HG03108 (cell line): ENCODE results near the gene EFCAB9.
"Not testable (repeated sequence)": the region's sequence is repeated elsewhere in the genome, so short reads cannot be mapped to it uniquely, and the experiment has no call there.

Experiments
- ATAC-seq: cut with Tn5 transposase; IDR thresholded peaks from one replicate; pipeline ENCODE4 v1.9.1; 2021; ENCODE audit warnings: moderate library complexity; ENCODE audit not compliant: unreplicated experiment

Gene EFCAB9

DNA sequence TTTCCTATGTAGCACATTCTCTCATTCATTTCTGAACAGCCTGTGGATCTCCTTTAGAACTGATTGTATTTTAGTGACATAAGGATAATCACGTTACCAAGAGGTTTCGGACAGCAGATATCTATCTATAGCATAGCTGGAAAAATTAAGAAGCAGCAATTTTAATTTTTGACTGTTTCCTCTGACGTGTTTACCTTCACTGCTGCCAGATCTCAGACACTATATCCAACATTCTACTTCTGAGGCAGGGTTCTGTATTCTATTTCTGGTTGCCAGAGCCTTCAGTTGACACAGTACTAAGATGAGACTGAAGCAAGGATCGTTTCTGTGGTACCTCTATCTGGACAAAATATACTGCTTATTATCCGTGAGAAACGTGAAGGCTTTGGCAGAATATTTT lies at the start of gene EFCAB9:
EFCAB9 (plus strand) TSS at position 301 of the 400 bp plus-strand sequence; CDS start at position 302, 1 bp downstream.
- no peak for ATAC-seq

DNA sequence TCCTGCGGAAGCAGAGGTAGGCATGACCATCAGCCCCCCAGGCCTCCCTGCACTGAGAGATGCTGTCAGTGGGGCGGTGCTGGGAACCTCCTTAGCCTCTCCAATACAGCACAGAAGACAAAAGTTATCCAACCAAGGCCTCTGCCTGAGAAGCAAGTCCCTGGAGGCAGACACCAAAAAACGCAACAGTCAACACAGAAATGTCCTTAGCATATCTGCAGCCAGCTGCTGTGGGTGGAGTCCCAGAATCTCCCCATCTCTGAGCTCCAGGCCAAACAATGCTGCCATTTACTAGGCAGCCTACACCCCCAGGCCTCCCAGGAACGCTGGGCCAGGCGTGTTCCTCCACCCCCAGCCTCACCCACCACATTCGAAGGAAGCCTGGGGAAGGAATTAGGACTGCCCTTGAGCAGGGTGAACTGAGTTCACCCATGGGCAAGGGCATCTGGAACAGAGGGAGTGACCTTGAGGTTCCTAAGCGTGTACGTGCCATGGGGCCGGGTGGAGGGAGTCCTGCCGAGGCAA lies 49.6 kb upstream of the EFCAB9 start:
- ATAC-seq, result peak; percentile 51

DNA sequence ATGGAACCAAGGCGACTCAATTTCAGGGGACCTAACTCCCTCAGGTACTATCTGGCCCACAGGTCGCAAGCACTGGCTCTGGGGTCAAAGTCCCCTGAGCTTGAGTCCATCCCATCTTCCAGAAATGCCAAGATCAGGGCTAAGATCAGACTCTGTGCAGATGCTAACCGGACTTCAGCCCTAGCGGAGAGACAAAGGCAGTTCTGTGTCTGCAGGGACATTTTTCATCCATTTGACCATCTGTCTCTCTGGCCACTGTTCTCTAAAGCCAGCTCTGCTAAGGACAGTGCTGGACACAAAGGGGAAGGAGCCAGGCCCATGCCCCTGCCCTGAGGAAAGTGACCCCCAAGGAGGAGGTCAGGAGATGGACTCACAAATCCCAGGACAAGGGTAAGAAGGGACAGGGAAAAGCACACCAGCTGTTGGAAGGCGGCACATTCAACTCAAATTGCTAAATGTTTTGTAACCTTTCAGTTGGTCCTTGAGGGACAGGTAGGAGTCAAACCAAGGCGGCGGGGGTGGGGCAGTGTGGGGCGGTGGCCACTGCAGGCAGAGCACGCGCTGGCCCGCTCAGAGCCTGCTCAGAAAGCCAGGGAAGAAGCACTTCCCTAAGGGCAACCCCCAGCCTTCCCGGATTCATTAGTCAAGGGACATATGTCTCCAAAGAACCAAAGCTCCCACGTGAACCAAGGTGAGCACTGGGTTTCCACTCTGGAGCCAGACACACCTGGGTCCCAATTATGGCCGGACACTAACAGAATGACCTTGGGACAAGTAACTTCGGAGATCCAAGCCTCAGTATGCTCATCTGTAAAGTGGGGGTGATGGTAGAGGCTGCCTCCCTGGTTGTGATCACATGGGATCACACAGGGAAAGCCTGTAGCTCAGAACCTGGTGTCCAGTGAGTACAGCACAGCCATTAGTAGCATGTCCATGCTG lies 48.8 kb upstream of the EFCAB9 start:
- ATAC-seq, result no peak

DNA sequence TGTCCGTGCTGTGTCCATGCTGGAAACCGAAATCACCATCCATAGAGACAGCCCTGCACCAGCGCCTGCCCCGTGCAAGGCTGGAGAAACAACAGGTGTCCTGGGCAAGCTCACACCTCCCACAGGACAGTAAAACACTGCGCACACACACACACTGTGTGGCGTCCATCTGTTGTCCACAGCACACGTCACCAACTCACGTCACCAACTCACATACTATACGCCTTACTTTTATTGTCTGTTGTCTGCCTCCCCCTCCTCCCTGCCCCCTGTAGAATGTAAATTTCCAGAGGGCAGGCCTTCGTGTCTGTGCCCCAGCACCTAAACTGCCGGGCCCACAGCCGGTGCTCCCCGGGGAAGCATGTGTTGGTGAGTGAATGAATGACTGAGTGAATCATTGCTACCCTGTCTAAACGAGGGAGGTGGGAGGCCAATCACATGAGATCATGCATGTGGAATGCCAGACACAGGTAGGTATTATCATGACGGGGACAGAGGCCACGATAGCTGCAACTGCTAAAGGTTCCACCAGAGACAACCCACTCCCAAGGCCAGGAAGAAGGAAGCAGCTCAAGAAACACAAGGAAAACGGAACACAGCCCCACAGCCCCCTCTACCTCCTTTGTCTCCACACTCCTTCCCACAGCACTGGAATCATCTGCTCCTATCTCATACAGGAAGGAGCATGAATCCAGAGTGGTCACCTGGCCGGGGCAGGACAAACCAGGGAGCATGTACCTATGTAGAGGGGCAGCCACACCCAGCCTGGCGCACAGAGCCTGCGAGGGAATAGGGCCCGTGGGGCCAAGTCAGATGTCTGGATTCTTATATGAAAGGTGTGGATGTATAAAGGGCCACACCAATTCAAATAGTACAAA lies 47.9 kb upstream of the EFCAB9 start:
- ATAC-seq, result no peak

DNA sequence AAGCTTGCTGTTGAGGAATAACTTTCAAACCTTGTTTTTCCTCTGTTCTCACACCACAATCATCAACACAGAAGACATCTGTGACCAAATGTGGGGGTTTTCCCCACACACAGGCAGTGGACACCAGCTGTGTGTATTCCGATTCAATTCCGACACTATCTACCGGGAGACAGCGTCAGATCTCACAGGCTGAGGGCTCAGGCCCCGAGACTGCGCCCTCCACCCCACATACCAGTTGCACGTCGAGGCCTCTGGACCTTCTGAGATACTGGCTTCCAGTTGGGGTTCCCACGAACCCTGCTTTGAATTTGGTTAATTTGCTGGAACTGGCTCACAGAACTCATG lies 47.3 kb upstream of the EFCAB9 start:
- ATAC-seq, result no peak

DNA sequence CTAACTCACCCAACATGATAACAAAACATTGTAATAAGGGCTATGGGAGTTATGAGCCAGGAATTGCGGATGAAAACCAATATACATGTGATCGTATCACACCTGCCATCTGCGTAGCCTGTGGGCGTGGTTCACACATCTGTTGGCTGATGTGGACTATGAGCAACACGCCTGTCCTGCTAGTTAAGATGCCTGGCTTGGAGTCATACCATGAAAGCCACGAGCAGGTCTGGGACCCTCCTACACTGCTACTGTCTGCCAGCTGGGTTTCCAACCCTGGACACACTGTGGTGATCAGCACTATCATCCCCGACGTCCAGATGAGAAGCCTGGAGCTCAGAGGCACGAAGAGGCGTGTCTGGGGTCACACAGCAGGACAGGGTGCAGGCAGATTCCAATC lies 46.1 kb upstream of the EFCAB9 start:
- no peak for ATAC-seq

DNA sequence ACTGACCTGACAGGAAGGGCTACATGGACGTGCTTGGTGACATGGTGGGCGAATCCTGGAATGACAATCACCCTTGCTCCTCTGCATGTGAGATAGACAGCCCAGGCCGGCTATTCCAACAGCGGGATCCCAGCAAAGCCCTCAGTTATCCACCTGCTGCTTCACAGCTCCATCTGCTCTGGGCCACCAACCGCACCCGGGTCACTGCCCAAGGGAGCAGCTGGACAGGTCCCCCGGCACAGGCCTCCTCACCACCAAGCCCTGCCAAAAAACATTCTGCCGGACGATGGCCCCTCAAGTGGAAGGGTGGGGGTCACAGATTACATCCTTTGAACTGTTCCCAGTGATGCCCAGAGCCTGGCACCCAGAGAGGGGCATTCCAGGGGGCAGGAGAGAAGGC lies 45.6 kb upstream of the EFCAB9 start:
- ATAC-seq, result no peak

DNA sequence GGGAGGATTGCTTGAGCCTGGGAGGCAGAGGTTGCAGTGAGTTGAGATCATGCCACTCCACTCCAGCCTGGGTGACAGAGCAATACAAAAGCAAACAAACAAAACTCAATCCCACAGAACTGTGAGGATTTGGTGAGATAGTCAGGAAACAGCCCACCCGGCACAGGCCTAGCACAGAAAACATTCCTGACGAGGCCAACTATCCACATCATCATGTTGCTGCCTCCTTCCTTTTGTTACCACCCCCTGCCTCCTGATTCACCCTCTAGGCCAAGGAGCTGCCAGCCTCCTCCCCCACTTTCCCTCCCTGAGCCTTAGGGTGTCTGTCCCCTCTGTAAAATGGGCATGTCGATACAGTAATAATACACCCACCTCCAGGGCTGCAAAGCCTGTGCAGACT lies 44.9 kb upstream of the EFCAB9 start:
- no peak for ATAC-seq

DNA sequence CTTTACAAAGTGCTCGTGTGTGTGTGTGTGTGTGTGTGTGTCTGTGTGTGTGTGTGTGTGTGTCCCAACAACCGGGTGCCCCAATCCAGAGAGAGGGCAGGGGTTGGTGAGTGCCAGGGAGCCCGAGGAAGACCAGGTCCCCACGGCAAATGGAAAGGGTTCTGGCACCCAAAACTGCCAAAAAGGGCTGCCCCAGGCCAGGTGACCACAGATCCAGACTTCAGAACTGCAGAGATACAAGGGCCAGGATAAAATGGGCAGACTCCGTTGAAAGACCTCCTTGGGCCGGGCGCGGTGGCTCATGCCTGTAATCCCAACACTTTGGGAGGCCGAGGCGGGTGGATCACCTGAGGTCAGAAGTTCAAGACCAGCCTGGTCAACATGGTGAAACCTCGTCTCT lies 44.5 kb upstream of the EFCAB9 start:
- not testable (repeated sequence) for ATAC-seq

DNA sequence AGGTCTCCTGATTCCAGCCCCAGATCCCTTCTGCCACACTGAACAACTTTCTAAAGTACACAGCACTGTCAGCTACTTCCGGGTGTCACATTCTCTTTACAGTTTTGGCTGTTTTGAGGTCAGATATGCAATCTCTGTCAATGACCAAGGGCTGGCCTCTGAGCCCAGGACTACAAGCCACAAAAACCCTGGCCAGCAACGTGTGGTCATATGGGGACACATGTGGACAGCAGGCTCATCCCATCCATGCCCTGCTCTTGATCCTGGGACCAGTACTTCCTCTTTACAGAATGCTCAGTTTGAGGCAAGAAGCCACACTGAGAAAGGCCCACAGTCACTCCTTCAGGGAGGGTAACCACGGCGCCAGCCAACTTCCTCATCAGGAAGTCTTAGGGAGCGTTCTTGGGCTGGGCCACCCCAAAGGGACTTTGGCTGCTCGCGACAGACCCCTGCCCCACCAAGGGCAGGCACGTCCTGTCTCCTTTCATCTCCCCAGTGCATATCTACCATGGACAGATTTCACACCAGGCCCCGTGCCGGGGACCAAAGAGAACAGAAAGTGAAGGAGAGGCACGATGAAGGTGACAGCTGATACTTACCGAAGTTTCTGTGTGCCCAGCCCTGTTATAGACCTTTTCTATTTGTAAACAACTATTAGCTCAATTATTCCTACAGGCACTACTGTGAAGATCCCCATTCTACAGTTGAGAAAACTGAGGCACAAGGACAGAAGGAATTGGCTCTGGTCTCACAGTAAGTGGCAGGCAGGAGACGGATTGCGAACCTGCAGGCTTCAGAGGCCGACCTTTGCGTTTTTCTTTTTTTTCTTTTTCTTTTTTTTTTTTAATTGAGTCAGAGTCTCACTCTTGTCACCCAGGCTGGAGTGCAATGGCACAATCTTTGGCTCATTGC lies 43.2 kb upstream of the EFCAB9 start:
- peak; percentile 51 for ATAC-seq

DNA sequence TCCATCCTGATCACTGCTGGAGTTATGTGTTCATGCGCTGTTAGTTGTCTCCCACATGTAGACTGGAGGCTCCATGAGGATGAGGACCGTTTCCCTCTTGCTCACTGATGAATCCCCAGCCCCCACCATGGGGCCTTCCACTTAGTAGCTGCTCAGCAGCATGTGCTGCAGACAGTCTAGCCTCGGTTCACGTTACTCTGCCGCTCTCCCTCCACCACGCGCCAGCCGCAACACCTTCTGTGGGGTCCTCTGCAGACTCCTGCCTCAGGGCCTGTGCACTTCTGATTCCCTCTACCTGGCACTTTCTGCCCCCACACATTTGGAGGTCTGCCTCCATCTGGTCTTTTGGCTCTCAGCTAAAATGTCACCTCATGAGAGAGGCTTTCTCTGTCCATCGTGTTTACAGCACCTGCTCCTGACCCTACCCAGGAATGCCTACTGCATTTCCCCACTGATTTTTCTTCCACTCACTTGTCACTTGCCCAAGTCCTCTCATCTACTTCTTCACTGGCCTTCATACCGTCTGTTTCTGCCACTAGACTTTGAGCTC lies 42.2 kb upstream of the EFCAB9 start:
- no peak for ATAC-seq

DNA sequence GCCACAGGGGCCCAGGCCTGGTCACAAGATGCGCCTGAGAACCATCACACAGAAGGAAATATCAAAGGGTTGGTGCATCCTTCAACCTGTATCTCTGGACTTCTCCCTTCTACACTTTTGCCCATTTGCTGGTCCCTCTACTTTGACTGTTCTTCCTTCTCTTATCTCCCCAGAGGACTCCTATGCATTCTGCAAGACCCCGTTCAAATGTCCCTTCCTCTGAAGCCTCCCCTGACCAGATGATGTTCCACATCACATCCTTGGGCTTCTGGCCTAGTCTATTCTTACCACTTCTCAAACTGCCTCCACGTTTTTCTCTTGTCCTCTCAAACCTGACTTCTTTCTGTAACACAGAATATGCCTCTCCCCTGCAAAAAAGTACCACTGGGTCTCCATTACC lies 40.3 kb upstream of the EFCAB9 start:
- no peak for ATAC-seq

DNA sequence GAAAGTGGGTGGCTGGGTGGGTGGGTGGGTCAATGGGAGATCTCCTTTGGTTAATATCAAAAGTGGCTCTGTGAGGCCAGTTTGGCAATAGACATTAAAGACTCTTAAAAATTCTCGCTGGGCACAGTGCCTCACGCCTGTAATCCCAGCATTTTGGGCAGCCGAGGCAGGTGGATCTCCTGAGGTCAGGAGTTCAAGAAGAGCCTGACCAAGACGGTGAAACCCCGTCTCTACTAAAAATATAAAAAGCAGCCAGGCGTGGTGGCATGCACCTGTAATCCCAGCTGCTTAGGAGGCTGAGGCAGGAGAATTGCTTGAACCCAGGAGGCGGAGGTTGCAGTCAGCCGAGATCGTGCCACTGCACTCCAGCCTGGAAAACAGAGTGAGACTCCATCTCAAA lies 38.9 kb upstream of the EFCAB9 start:
- ATAC-seq, result not testable (repeated sequence)

DNA sequence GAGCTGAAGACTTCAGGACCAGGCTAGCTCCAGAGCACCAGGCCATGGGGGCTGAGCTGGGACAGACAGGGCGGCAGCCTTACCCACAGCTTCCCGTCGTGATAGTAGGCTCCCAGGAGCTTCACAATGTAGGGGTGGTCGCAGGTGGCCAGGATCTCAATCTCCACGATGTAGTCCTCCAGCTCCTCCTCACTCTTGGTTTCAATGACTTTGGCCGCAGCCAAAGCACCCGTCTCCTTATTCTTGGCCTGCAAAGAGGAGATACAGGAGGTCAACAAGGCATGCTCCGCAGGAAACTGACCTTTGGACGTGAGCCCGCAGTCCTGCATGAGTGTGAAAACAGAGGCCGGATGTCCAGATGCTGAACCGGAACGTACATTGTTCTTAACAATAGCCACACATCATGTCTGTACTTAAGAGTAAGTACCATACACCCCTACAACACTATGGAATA lies 37.4 kb upstream of the EFCAB9 start:
- no peak for ATAC-seq

DNA sequence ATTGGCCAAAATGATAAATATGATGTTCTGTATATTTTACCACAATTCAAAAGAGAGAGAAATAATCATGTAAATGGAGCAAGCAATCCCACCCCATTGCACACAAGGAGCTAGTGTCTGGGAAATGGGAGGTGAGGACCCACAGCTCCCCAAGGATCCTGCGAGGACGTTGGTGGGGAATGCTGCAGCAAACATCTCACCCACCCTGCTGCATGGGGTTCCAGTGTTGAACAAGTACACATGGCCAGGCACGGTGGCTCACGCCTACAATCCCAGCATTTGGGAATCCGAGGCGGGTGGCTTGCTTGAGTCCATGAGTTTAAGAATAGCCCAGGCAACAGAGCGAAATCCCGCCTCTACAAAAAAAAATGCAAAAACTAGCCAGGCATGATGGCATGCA lies 35.0 kb upstream of the EFCAB9 start:
- no peak for ATAC-seq

DNA sequence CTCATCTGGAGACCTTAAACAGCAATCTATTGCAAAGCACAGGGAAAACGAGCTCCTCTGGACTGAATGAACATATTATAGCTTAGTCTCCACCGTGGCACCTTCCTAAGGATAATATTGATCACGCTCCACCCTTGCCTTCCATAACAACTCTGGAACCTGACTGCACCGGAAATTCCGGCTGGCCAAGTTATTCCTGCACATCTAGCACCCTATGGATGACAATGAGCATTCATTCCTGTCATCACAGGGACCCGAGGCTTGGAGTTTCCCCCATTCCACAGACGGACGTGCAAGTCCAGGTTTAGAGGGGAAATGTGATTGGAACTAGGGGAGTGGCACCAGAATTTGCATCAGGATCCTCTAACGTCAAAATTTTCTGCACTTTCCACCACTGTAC lies 33.5 kb upstream of the EFCAB9 start:
- ATAC-seq, result no peak

DNA sequence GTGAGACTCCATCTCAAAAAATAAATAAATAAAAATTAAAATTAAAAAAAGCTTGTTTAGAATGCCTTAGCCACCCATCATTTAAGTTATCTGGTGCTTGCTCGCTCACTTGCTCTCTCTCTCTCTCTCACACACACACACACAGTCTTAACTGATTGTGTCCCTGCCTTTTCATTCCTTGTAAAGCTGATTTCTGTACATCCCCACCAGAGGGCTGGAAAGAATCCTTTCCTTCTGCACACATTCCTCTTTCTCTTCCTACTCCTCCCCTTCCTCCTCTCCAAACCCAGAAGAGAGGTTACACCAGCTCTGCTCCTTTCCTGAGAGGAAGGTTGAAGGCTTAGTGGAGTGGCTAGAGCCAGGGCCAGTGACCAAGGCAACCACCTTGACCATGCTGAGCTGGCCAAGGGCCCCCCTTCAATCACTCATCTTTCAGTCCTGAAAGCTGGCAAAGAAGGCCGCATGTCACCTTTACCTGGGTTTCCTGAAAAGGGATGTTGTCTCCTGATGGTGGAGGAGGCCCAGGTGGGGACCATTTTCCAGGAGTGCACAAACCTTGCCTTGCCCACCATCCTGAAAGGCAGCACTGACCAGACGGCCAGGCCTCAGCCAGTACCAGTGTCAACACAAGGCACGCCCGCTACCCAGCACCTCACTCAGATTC lies 31.5 kb upstream of the EFCAB9 start:
- ATAC-seq, result no peak

DNA sequence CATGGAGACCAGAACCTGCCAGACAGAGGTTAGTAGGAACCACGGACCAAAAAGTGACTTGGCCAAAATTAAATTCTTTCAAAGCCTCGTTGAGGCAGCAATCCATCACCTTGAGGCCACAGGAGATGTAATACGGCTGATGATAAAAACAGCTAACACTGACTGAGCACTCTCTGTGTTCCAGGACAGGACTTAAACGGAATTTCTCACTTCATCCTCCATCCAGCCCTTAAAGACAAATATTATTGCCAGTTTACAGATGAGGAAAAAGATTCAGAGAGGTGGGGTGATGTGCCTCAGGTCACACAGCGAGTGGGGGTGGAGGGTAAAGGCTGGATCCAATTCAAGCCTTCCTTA lies 31.0 kb upstream of the EFCAB9 start:
- ATAC-seq, result no peak

DNA sequence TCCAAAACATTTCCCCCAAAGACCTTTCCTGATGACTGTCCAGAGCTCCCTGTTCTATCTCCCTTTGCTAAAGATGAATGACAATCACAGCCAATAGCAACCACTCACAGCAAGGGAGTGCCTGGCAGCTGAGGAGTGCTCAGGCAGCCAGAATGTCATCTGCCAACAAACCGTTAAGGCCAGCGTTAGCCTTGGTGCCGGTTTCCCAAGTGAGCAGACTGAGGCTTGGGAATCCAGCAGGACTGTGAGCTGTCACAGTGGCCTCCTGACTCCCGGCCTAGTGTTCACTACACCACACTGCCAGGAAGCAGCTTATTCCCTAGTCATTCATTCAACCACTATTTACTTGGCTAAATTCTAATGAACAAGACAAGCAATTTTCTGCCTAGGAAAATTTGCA lies 30.6 kb upstream of the EFCAB9 start:
- no peak for ATAC-seq

DNA sequence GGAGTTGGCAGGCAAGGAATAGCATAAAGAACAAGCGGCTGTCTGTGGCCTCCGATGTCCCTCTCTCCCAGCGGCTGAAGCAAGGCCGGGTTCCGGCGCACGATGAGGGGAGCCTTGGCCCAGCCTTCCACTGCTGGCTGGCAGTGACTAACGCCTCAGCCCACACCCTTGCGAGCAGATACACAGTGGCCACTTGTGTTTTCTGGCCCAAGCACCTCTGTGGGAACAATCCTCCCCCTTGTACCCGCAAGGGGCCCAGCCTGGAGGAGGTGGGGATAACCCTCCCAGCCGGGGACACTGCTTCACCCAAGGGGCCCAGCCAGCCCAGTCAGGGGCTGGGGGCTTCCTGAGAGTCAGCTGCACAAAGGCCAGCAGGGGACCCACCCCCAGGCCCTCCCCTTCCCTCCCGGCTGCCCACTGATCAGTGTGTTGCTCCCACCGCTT lies 29.2 kb upstream of the EFCAB9 start:
- ATAC-seq, result no peak
